ENCODE measurements around the gene PA2G4. TPM values are rescaled to one million over a fixed set of nuclear protein-coding genes. Genes with fewer than 3 reads are reported as not detected.

Gene PA2G4
- total RNA-seq, 2 experiments from 2014 or later: 51.0 to 61.0 TPM

- no peak overlapping the region for H3K4me3 Mint-ChIP-seq
- Histone ChIP-seq H3K9me3 (ENCODE audit: control insufficient read depth in 1 of 2, insufficient read depth in 1 of 2, low read length in 2 of 2) (no peaks in the 10 kb centered on the region), H3K4me1 (ENCODE audit: insufficient read depth, low read length) (peaks cover 12% of the 10 kb centered on the region), H3K36me3 (ENCODE audit: insufficient read depth, low read length) (peaks cover 67% of the 10 kb centered on the region), H3K27ac (ENCODE audit: low read depth in 1 of 2, low read length in 2 of 2) (no peak overlapping the region), H3K27me3 (ENCODE audit: control insufficient read depth in 1 of 2, insufficient read depth in 2 of 2, low read length in 2 of 2) (no peaks in the 10 kb centered on the region), H3K4me3 (ENCODE audit: low read length) (no peak overlapping the region)
- ChIA-PET POLR2A (no interaction called here), CTCF (interaction anchor here (0.7 to 1.0 kb wide), 2 partner anchors 79 to 111 kb away, joined by 3 to 4 read pairs; partner anchors contain the start of genes RNF41 and SMARCC2)
- no peak for TF ChIP-seq CTCF (IDR thresholded peaks at IDR 0.05)
- ATAC-seq (ENCODE audit: poor library complexity): no peak
- no peaks in the 10 kb centered on the region for H3K27me3 Mint-ChIP-seq
- no peak for DNase-seq
- intact Hi-C loops (cut with DNase I, micrococcal nuclease): loop anchor here in 1 of 2 experiments (10.0 kb wide), 1 partner anchor 484 kb away; no protein-coding TSS in a partner anchor
- peaks cover 82% of the 10 kb centered on the region for H3K36me3 Mint-ChIP-seq (ENCODE audit: low read depth)
- no peak overlapping the region for H3K27ac Mint-ChIP-seq
- H3K9me3 Mint-ChIP-seq: no peaks in the 10 kb centered on the region
- H3K4me1 Mint-ChIP-seq (ENCODE audit: low read depth): peaks cover 16% of the 10 kb centered on the region
Observed at GRCh38 chr12:56110571-56110970, 6.2 kb downstream of the PA2G4 start.

- POLR2A ChIA-PET: no interaction called here
- H3K27ac Mint-ChIP-seq: peak overlapping the region; percentile 94
- CTCF ChIA-PET: no interaction called here
Observed at GRCh38 chr12:56114084-56114483, 9.7 kb downstream of the PA2G4 start.

GRCh38 chr12:56115329-56115728 is 11.0 kb downstream of the PA2G4 start:
- H3K36me3 ChIP-seq (ENCODE audit: insufficient read depth, low read length): peaks cover 36% of the 10 kb centered on the region
- peaks cover 28% of the 10 kb centered on the region for H3K4me1 Mint-ChIP-seq (ENCODE audit: low read depth)
- POLR2A ChIA-PET: interaction anchor here (0.7 to 6.1 kb wide), 9 partner anchors 8 to 386 kb away, joined by 3 to 233 read pairs (median 22); partner anchors contain the start of genes ESYT1, PA2G4 and RAB5B
- intact Hi-C loops (cut with DNase I, micrococcal nuclease): loop anchor here (5.0 to 10.0 kb wide), 3 partner anchors 37 to 479 kb away; partner anchors contain the start of genes PYM1 (in 2 of the 2) and MYL6B (in 1 of the 2)
- CTCF ChIA-PET: interaction anchor here (0.9 to 3.5 kb wide), 3 partner anchors 11 to 68 kb away, joined by 3 to 19 read pairs (median 4); no protein-coding TSS in a partner anchor
- no peak for DNase-seq
- H3K27ac ChIP-seq (ENCODE audit: low read depth in 1 of 2, low read length in 2 of 2): peak overlapping the region; percentile 75 to 90
- peaks cover 69% of the 10 kb centered on the region for H3K36me3 Mint-ChIP-seq (ENCODE audit: low read depth)
- H3K9me3 Mint-ChIP-seq: no peaks in the 10 kb centered on the region
- peak overlapping the region; percentile 97 for H3K4me3 Mint-ChIP-seq
- ATAC-seq (ENCODE audit: poor library complexity): no peak
- TF ChIP-seq CTCF (IDR thresholded peaks at IDR 0.05): no peak
- peaks cover 35% of the 10 kb centered on the region for H3K4me1 ChIP-seq (ENCODE audit: insufficient read depth, low read length)
- H3K27me3 Mint-ChIP-seq: no peaks in the 10 kb centered on the region
- H3K27ac Mint-ChIP-seq: peak overlapping the region; percentile 94
- H3K9me3 ChIP-seq (ENCODE audit: control insufficient read depth in 1 of 2, insufficient read depth in 1 of 2, low read length in 2 of 2): no peaks in the 10 kb centered on the region
- no peaks in the 10 kb centered on the region for H3K27me3 ChIP-seq (ENCODE audit: control insufficient read depth in 1 of 2, insufficient read depth in 2 of 2, low read length in 2 of 2)
- H3K4me3 ChIP-seq (ENCODE audit: low read length): peak overlapping the region; percentile 73

More at GRCh38 chr12:56114084-56114483, 9.7 kb downstream of the PA2G4 start:
- Histone ChIP-seq H3K27me3 (ENCODE audit: control insufficient read depth in 1 of 2, insufficient read depth in 2 of 2, low read length in 2 of 2) (no peaks in the 10 kb centered on the region), H3K9me3 (ENCODE audit: control insufficient read depth in 1 of 2, insufficient read depth in 1 of 2, low read length in 2 of 2) (no peaks in the 10 kb centered on the region), H3K4me1 (ENCODE audit: insufficient read depth, low read length) (peaks cover 25% of the 10 kb centered on the region), H3K27ac (ENCODE audit: low read depth in 1 of 2, low read length in 2 of 2) (no peak overlapping the region), H3K4me3 (ENCODE audit: low read length) (no peak overlapping the region), H3K36me3 (ENCODE audit: insufficient read depth, low read length) (peaks cover 44% of the 10 kb centered on the region)
- DNase-seq: no peak
- Mint-ChIP-seq H3K9me3 (no peaks in the 10 kb centered on the region), H3K36me3 (ENCODE audit: low read depth) (peaks cover 76% of the 10 kb centered on the region), H3K4me1 (ENCODE audit: low read depth) (peaks cover 21% of the 10 kb centered on the region), H3K27me3 (no peaks in the 10 kb centered on the region), H3K4me3 (peak overlapping the region; percentile 64)
- no peak for ATAC-seq (ENCODE audit: poor library complexity)
- no peak for TF ChIP-seq CTCF (IDR thresholded peaks at IDR 0.05)
- intact Hi-C loops (cut with DNase I, micrococcal nuclease): loop anchor here in 1 of 2 experiments (10.0 kb wide), 1 partner anchor 481 kb away; no protein-coding TSS in a partner anchor
